GM19452 (cell line): ENCODE data around the gene C9orf72.
"Not testable (repeated sequence)": the region's sequence is repeated elsewhere in the genome, so short reads cannot be mapped to it uniquely, and the experiment has no call there.

Source experiments
- ATAC-seq: cut with Tn5 transposase; IDR thresholded peaks from one replicate; pipeline ENCODE4 v1.9.1; 2021; ENCODE audit not compliant: unreplicated experiment

Gene C9orf72

GRCh38 chr9:27572918-27573633, at the start of gene C9orf72:
TSS of gene C9orf72 (minus strand) at chr9:27573481. CDS start at chr9:27567120, 6,361 bp downstream.
- peak; percentile 65 for ATAC-seq

- no peak for ATAC-seq
These were observed 49.5 kb upstream of the C9orf72 start for GRCh38 chr9:27622693-27623340.

- no peak for ATAC-seq
These were observed 46.5 kb upstream of the C9orf72 start for GRCh38 chr9:27619743-27620142.

- no peak for ATAC-seq
These were observed 44.8 kb upstream of the C9orf72 start for GRCh38 chr9:27618066-27618465.

GRCh38 chr9:27614551-27614950, 41.3 kb upstream of the C9orf72 start:
- no peak for ATAC-seq

GRCh38 chr9:27612036-27612435, 38.8 kb upstream of the C9orf72 start:
- not testable (repeated sequence) for ATAC-seq

- ATAC-seq: no peak
These were observed 37.3 kb upstream of the C9orf72 start for GRCh38 chr9:27610622-27611021.

GRCh38 chr9:27602954-27603353, 29.7 kb upstream of the C9orf72 start:
- no peak for ATAC-seq

GRCh38 chr9:27602142-27602861, 29.0 kb upstream of the C9orf72 start:
- no peak for ATAC-seq

- ATAC-seq: no peak
These were observed 28.1 kb upstream of the C9orf72 start for GRCh38 chr9:27601396-27601795.

GRCh38 chr9:27600256-27600655, 27.0 kb upstream of the C9orf72 start:
- no peak for ATAC-seq

GRCh38 chr9:27599870-27600238, 26.6 kb upstream of the C9orf72 start:
- ATAC-seq: no peak

- ATAC-seq: no peak
These were observed 26.0 kb upstream of the C9orf72 start for GRCh38 chr9:27599102-27599869.

- no peak for ATAC-seq
These were observed 22.5 kb upstream of the C9orf72 start for GRCh38 chr9:27595733-27596132.

GRCh38 chr9:27591672-27592071, 18.4 kb upstream of the C9orf72 start:
- no peak for ATAC-seq

- no peak for ATAC-seq
These were observed 17.8 kb upstream of the C9orf72 start for GRCh38 chr9:27591093-27591492.

GRCh38 chr9:27590651-27591050, 17.4 kb upstream of the C9orf72 start:
- ATAC-seq: no peak

- no peak for ATAC-seq
These were observed 16.2 kb upstream of the C9orf72 start for GRCh38 chr9:27589462-27589861.

GRCh38 chr9:27586304-27586703, 13.0 kb upstream of the C9orf72 start:
- ATAC-seq: no peak

GRCh38 chr9:27584931-27585330, 11.7 kb upstream of the C9orf72 start:
- no peak for ATAC-seq

GRCh38 chr9:27582794-27583193, 9.5 kb upstream of the C9orf72 start:
- no peak for ATAC-seq
